Activated T-cell treated with anti-CD3 and anti-CD28 coated beads for 48 hours (primary cell): Measurements from ENCODE around the gene DCP2.
A peak's percentile ranks its signal among the peaks of the same experiment; 100 is the strongest.

Experiments
- DNase-seq: peaks from one replicate; pipeline ENCODE4 v3.0.0-alpha.2; 2020; ENCODE audit warnings: low read depth

Gene DCP2

GRCh38 chr5:113022661-113023060, 46.1 kb downstream of the DCP2 start:
- no peak for DNase-seq

- no peak for DNase-seq
Measured at GRCh38 chr5:113024076-113024697, 47.6 kb downstream of the DCP2 start.

GRCh38 chr5:113025596-113025995, 49.0 kb downstream of the DCP2 start:
- DNase-seq, result no peak

- no peak for DNase-seq
Measured at GRCh38 chr5:113026211-113026610, 49.6 kb downstream of the DCP2 start.

GRCh38 chr5:113027015-113027414, 50.4 kb downstream of the DCP2 start:
- DNase-seq, result no peak

GRCh38 chr5:113027431-113027830, 50.8 kb downstream of the DCP2 start:
- DNase-seq, result no peak

- DNase-seq, result no peak
Measured at GRCh38 chr5:113029614-113030013, 53.0 kb downstream of the DCP2 start.

GRCh38 chr5:113031104-113031503, 54.5 kb downstream of the DCP2 start:
- DNase-seq, result no peak

- no peak for DNase-seq
Measured at GRCh38 chr5:113031557-113031956, 55.0 kb downstream of the DCP2 start.

GRCh38 chr5:113034182-113034773, 57.7 kb downstream of the DCP2 start:
- DNase-seq, result no peak

GRCh38 chr5:113035096-113035495, 58.5 kb downstream of the DCP2 start:
- no peak for DNase-seq

- no peak for DNase-seq
Measured at GRCh38 chr5:113036321-113036720, 59.7 kb downstream of the DCP2 start.

GRCh38 chr5:113036826-113037225, 60.2 kb downstream of the DCP2 start:
- DNase-seq, result no peak

- no peak for DNase-seq
Measured at GRCh38 chr5:113038136-113038535, 61.5 kb downstream of the DCP2 start.

GRCh38 chr5:113038714-113039113, 62.1 kb downstream of the DCP2 start:
- no peak for DNase-seq

- no peak for DNase-seq
Measured at GRCh38 chr5:113039229-113039933, 62.8 kb downstream of the DCP2 start.

GRCh38 chr5:113039934-113040285, 63.3 kb downstream of the DCP2 start:
- no peak for DNase-seq

- DNase-seq, result no peak
Measured at GRCh38 chr5:113040672-113041260, 64.2 kb downstream of the DCP2 start.

GRCh38 chr5:113042491-113043243, 66.1 kb downstream of the DCP2 start:
- no peak for DNase-seq

GRCh38 chr5:113043491-113043931, 66.9 kb downstream of the DCP2 start:
- DNase-seq, result peak; percentile 22

GRCh38 chr5:113044776-113045465, 68.3 kb downstream of the DCP2 start:
- no peak for DNase-seq

- DNase-seq, result no peak
Measured at GRCh38 chr5:113047234-113047633, 70.6 kb downstream of the DCP2 start.
